OCI-M2 (cell line): ENCODE results near the gene MROH2A.
"Not testable (repeated sequence)": the region's sequence is repeated elsewhere in the genome, so short reads cannot be mapped to it uniquely, and the experiment has no call there.

Source experiments
- DNase-seq: peaks from one replicate; lab custom pipeline; 2025; ENCODE audit not compliant: unreplicated experiment; lab: John Stamatoyannopoulos, UW

Gene MROH2A

GRCh38 chr2:233778030-233778429, at the start of gene MROH2A:
TSS of gene MROH2A (plus strand) at chr2:233778330. CDS start at chr2:233779359, 1,029 bp downstream.
- no peak for DNase-seq

GRCh38 chr2:233728723-233729301, 49.3 kb upstream of the MROH2A start, which contains the start of gene UGT1A3:
TSS of gene UGT1A3 (plus strand) at chr2:233729042. CDS start at chr2:233729127, 85 bp downstream.
- DNase-seq = no peak

GRCh38 chr2:233736868-233737653, 41.1 kb upstream of the MROH2A start:
- not testable (repeated sequence) for DNase-seq

GRCh38 chr2:233740870-233741269, 37.3 kb upstream of the MROH2A start:
- no peak for DNase-seq

GRCh38 chr2:233743464-233744259, 34.5 kb upstream of the MROH2A start:
- DNase-seq = no peak

GRCh38 chr2:233745073-233745755, 32.9 kb upstream of the MROH2A start:
- DNase-seq = no peak

GRCh38 chr2:233745838-233746237, 32.3 kb upstream of the MROH2A start:
- not testable (repeated sequence) for DNase-seq

GRCh38 chr2:233746475-233747282, 31.5 kb upstream of the MROH2A start:
- no peak for DNase-seq

- DNase-seq = no peak
These were observed 30.9 kb upstream of the MROH2A start for GRCh38 chr2:233747283-233747544.

GRCh38 chr2:233750689-233751088, 27.4 kb upstream of the MROH2A start:
- DNase-seq = not testable (repeated sequence)

- DNase-seq = not testable (repeated sequence)
These were observed 26.7 kb upstream of the MROH2A start for GRCh38 chr2:233751212-233752009.

- no peak for DNase-seq
These were observed 23.1 kb upstream of the MROH2A start for GRCh38 chr2:233754872-233755611.

- DNase-seq = no peak
These were observed 21.6 kb upstream of the MROH2A start for GRCh38 chr2:233756429-233757081.

GRCh38 chr2:233758141-233758540, 20.0 kb upstream of the MROH2A start:
- DNase-seq = no peak

GRCh38 chr2:233758849-233759248, 19.3 kb upstream of the MROH2A start:
- DNase-seq = no peak

- no peak for DNase-seq
These were observed 18.1 kb upstream of the MROH2A start, which contains the start of gene UGT1A1 for GRCh38 chr2:233760043-233760442. TSS of gene UGT1A1 (plus strand) at chr2:233760270. CDS start at chr2:233760288, 18 bp downstream.

GRCh38 chr2:233761040-233761769, 16.9 kb upstream of the MROH2A start:
- DNase-seq = no peak

- DNase-seq = no peak
These were observed 13.9 kb upstream of the MROH2A start for GRCh38 chr2:233764264-233764663.
